Fibroblast of lung (primary cell): Measurements from ENCODE around the gene STXBP6.

Experiments used
- EZH2 ChIP-seq: IDR thresholded peaks from 2 replicates; pipeline ENCODE4 v1.5.1; 2012; ENCODE audit warnings: low read length, control low read depth, mild to moderate bottlenecking; ENCODE audit errors: missing control alignments
- TF ChIP-seq, protein P1 (sequence below), 2 donors: IDR thresholded peaks in 1 of 2; conservative IDR thresholded peaks in 1 of 2; 1 replicate in 1 of 2; 2 replicates in 1 of 2; pipeline ENCODE4 v1.5.1; 2011 to 2012; ENCODE audit warnings: low read length in 2 of 2, control low read depth in 1 of 2, inconsistent platforms in 1 of 2, low read depth in 1 of 2, mild to moderate bottlenecking in 1 of 2

DNA sequence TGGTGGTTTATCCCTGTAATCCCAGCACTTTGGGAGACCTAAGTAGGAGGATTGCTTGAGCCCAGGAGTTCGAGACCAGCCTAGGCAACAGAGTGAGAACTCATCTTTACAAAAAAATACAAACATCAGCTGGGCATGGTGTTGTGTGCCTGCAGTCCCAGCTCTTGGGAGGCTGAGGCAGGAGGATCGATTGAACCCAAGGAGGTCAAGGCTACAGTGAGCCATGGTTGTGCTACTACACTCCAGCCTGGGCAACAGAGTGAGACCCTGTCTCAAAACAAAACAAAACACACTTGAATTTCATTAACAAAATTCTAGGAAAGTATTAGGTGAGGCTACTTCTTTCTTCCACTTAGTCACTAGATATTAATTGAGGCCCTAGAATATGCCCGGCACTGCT, 77.1 kb downstream of the STXBP6 start:
- TF ChIP-seq, protein P1, sequence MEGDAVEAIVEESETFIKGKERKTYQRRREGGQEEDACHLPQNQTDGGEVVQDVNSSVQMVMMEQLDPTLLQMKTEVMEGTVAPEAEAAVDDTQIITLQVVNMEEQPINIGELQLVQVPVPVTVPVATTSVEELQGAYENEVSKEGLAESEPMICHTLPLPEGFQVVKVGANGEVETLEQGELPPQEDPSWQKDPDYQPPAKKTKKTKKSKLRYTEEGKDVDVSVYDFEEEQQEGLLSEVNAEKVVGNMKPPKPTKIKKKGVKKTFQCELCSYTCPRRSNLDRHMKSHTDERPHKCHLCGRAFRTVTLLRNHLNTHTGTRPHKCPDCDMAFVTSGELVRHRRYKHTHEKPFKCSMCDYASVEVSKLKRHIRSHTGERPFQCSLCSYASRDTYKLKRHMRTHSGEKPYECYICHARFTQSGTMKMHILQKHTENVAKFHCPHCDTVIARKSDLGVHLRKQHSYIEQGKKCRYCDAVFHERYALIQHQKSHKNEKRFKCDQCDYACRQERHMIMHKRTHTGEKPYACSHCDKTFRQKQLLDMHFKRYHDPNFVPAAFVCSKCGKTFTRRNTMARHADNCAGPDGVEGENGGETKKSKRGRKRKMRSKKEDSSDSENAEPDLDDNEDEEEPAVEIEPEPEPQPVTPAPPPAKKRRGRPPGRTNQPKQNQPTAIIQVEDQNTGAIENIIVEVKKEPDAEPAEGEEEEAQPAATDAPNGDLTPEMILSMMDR (conservative IDR thresholded peaks at IDR 0.05 in 1 of 2, IDR thresholded peaks at IDR 0.05 in 1 of 2; ENCODE audit: low read depth in 1 of 2, low read length in 2 of 2), result no peak
- TF ChIP-seq EZH2, result no peak
